Esophagus muscularis mucosa (tissue), 4 donors: ENCODE data around the gene BTBD8.

Experiments used
- EP300 ChIP-seq: sonication (generic); formaldehyde crosslinking; IDR thresholded peaks from one replicate; pipeline ENCODE4 v1.6.1; 2017; ENCODE audit warnings: antibody characterized with exemption
- POLR2A ChIP-seq: fragments of 450-650 bp; IDR thresholded peaks from one replicate; pipeline ENCODE4 v1.6.1; 2017; ENCODE audit warnings: antibody characterized with exemption, moderate library complexity, mild to moderate bottlenecking, low read depth
- POLR2AphosphoS5 ChIP-seq, 2 donors: sonication (generic); formaldehyde crosslinking; IDR thresholded peaks; one replicate each; pipeline ENCODE4 v1.6.1; 2017; ENCODE audit warnings: antibody characterized with exemption in 2 of 2
- TF ChIP-seq, protein P1 (sequence below), 3 experiments: fragments of 200-600 bp in 2 of 3; fragments of 450-650 bp in 1 of 3; sonication (generic) in 2 of 3; IDR thresholded peaks; one replicate each; pipeline ENCODE4 v1.5.1; 2017 to 2019; ENCODE audit warnings: antibody characterized with exemption in 3 of 3, mild to moderate bottlenecking in 2 of 3, moderate library complexity in 1 of 3

DNA sequence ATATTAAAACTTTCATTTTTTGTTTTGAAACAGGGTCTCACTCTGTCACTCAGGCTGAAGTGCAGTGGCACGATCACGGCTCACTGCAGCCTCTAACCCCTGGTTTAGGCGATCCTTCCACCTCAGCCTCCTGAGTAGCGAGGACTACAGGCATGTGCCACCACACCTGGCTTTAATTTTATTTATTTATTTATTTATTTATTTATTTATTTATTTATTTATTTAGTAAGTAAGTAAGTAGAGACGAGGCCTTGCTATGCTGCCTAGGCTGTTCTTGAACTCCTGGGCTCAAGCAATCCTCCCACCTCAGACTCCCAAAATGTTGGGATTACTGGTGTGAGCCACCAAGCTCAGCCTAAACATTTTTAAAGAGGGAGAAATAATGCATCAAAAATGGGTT, 3.8 kb upstream of the BTBD8 start:
- TF ChIP-seq POLR2A (no peak), EP300 (no peak), POLR2AphosphoS5 (IDR thresholded peaks at IDR 0.05) (no peak)
- TF ChIP-seq, protein P1, sequence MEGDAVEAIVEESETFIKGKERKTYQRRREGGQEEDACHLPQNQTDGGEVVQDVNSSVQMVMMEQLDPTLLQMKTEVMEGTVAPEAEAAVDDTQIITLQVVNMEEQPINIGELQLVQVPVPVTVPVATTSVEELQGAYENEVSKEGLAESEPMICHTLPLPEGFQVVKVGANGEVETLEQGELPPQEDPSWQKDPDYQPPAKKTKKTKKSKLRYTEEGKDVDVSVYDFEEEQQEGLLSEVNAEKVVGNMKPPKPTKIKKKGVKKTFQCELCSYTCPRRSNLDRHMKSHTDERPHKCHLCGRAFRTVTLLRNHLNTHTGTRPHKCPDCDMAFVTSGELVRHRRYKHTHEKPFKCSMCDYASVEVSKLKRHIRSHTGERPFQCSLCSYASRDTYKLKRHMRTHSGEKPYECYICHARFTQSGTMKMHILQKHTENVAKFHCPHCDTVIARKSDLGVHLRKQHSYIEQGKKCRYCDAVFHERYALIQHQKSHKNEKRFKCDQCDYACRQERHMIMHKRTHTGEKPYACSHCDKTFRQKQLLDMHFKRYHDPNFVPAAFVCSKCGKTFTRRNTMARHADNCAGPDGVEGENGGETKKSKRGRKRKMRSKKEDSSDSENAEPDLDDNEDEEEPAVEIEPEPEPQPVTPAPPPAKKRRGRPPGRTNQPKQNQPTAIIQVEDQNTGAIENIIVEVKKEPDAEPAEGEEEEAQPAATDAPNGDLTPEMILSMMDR (IDR thresholded peaks at IDR 0.05) = no peak
